ENCODE measurements around the gene CANT1. TPM values are rescaled to one million over a fixed set of nuclear protein-coding genes. Genes with fewer than 3 reads are reported as not detected.

The CANT1 gene
- total and polyA plus RNA-seq, 2 of the 13 experiments (the other 11 are each of a cell fraction or from before 2014, with no cell fraction given) = 34.1 to 42.1 TPM

GRCh38 chr17:79019632-79020584 lies 10.3 kb upstream of the CANT1 start (continued):
- TF ChIP-seq ZNF12 (CRISPR knock-in tag; IDR thresholded peaks at IDR 0.05) (no peak), SAFB2 (CRISPR knock-in tag; IDR thresholded peaks at IDR 0.05; ENCODE audit: borderline replicate concordance, low read depth) (no peak), ZNF580 (CRISPR knock-in tag; IDR thresholded peaks at IDR 0.05; ENCODE audit: borderline replicate concordance, low read depth) (0 out of 2 replicates have a peak, but pooled peaks have one; percentile 36), NR0B2 (CRISPR knock-in tag; IDR thresholded peaks at IDR 0.05) (no peak), DNMT1 (CRISPR knock-in tag; IDR thresholded peaks at IDR 0.05) (no peak), MXD1 (CRISPR knock-in tag; IDR thresholded peaks at IDR 0.05) (0 out of 2 replicates have a peak, but pooled peaks have one; percentile 38), ARNTL (CRISPR knock-in tag; IDR thresholded peaks at IDR 0.05) (no peak), MTF1 (CRISPR knock-in tag; IDR thresholded peaks at IDR 0.05) (no peak), ZNF589 (CRISPR knock-in tag; conservative IDR thresholded peaks at IDR 0.05) (no peak), ZNF205 (CRISPR knock-in tag; IDR thresholded peaks at IDR 0.05) (no peak), ETV5 (CRISPR knock-in tag; IDR thresholded peaks at IDR 0.05; ENCODE audit: borderline replicate concordance) (no peak), SOX5 (CRISPR knock-in tag; IDR thresholded peaks at IDR 0.05; ENCODE audit: borderline replicate concordance) (no peak), AGO1 (IDR thresholded peaks at IDR 0.05; ENCODE audit: low read depth, low read length, poor library complexity, severe bottlenecking) (peak; percentile 42), ARNT (IDR thresholded peaks at IDR 0.05) (no peak), SALL2 (CRISPR knock-in tag; IDR thresholded peaks at IDR 0.05) (no peak), MAFF (IDR thresholded peaks at IDR 0.05; ENCODE audit: low read depth, low read length) (no peak), CREBL2 (CRISPR knock-in tag; IDR thresholded peaks at IDR 0.05; ENCODE audit: borderline replicate concordance) (no peak), ZNF598 (CRISPR knock-in tag; IDR thresholded peaks at IDR 0.05; ENCODE audit: borderline replicate concordance) (no peak), E2F2 (CRISPR knock-in tag; IDR thresholded peaks at IDR 0.05; ENCODE audit: borderline replicate concordance) (no peak)
